ENCODE results near the gene PRMT3. TPM values are rescaled to one million over a fixed set of nuclear protein-coding genes. Genes with fewer than 3 reads are reported as not detected.

PRMT3 gene
- total and polyA plus RNA-seq, 2 of the 4 experiments (the other 2 are of a cell fraction), result 8.8 to 11.3 TPM

GRCh38 chr11:20450829-20451228 is 63.3 kb downstream of the PRMT3 start:
- H3K9me3 ChIP-seq (ENCODE audit: control insufficient read depth, insufficient read depth, low read length), result no peaks in the 10 kb centered on the region
- intact Hi-C loops (cut with micrococcal nuclease), result loop anchor here (10.0 kb wide), 1 partner anchor 144 kb away; the partner anchor contains the start of gene SLC6A5
- H3K4me1 ChIP-seq (ENCODE audit: control insufficient read depth, insufficient read depth, low read length), result no peaks in the 10 kb centered on the region
- no peak overlapping the region for H4K8ac ChIP-seq (ENCODE audit: low read depth in 2 of 2, low read length in 2 of 2)
- no peak overlapping the region for H3K4me2 ChIP-seq (ENCODE audit: low read depth, low read length)
- H3K4ac ChIP-seq (ENCODE audit: low read depth, low read length), result no peak overlapping the region
- TF ChIP-seq RAD21 (IDR thresholded peaks at IDR 0.05; ENCODE audit: low read length), result no peak
- no peak for TF ChIP-seq MXI1 (IDR thresholded peaks at IDR 0.05; ENCODE audit: borderline replicate concordance, low read depth, low read length)
- TF ChIP-seq POLR2A (IDR thresholded peaks at IDR 0.05; ENCODE audit: low read depth, low read length), result no peak
- TF ChIP-seq FOS (IDR thresholded peaks at IDR 0.05; ENCODE audit: low read depth, low read length), result no peak
- no peak for TF ChIP-seq RCOR1 (IDR thresholded peaks at IDR 0.05; ENCODE audit: insufficient replicate concordance, low read length)
- TF ChIP-seq RFX5 (IDR thresholded peaks at IDR 0.05; ENCODE audit: low read depth, low read length), result no peak
- TF ChIP-seq CTCF (conservative IDR thresholded peaks at IDR 0.05; ENCODE audit: low read depth, low read length), result no peak
- TF ChIP-seq NFE2L2 (IDR thresholded peaks at IDR 0.05; ENCODE audit: low read depth, low read length), result no peak
- TF ChIP-seq USF2 (IDR thresholded peaks at IDR 0.05; ENCODE audit: low read depth, low read length), result no peak
- no peak for TF ChIP-seq MAFK (IDR thresholded peaks at IDR 0.05; ENCODE audit: low read depth, low read length)
- no peak for TF ChIP-seq SMC3 (IDR thresholded peaks at IDR 0.05; ENCODE audit: low read depth, low read length)
- no peak for TF ChIP-seq BHLHE40 (IDR thresholded peaks at IDR 0.05; ENCODE audit: low read depth, low read length)
- TF ChIP-seq, protein P1, sequence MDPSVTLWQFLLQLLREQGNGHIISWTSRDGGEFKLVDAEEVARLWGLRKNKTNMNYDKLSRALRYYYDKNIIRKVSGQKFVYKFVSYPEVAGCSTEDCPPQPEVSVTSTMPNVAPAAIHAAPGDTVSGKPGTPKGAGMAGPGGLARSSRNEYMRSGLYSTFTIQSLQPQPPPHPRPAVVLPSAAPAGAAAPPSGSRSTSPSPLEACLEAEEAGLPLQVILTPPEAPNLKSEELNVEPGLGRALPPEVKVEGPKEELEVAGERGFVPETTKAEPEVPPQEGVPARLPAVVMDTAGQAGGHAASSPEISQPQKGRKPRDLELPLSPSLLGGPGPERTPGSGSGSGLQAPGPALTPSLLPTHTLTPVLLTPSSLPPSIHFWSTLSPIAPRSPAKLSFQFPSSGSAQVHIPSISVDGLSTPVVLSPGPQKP (IDR thresholded peaks at IDR 0.05; ENCODE audit: borderline replicate concordance, low read depth, low read length), result no peak
- TF ChIP-seq CEBPB (IDR thresholded peaks at IDR 0.05; ENCODE audit: low read depth, low read length), result no peak
- TF ChIP-seq MAZ (IDR thresholded peaks at IDR 0.05; ENCODE audit: borderline replicate concordance, low read depth, low read length), result no peak
- no peak for TF ChIP-seq CHD1 (IDR thresholded peaks at IDR 0.05; ENCODE audit: low read depth, low read length)
- H4K20me1 ChIP-seq (ENCODE audit: insufficient read depth, low read length), result no peaks in the 10 kb centered on the region
- H2BK20ac ChIP-seq (ENCODE audit: low read depth, low read length), result no peak overlapping the region
- H3K56ac ChIP-seq (ENCODE audit: extremely low read depth, insufficient read depth, low read length), result no peak overlapping the region
- ChIA-PET CTCF (no interaction called here), POLR2A (ENCODE audit: unreplicated experiment) (no interaction called here)
- H3K27me3 ChIP-seq (ENCODE audit: control insufficient read depth, insufficient read depth, low read length), result no peaks in the 10 kb centered on the region
- H3K9me1 ChIP-seq (ENCODE audit: insufficient read depth, low read length), result no peaks in the 10 kb centered on the region
- in situ Hi-C loops (cut with MboI; ENCODE audit: low sequenced_read_pairs), result no loop called here
- H3K36me3 ChIP-seq (ENCODE audit: control insufficient read depth, insufficient read depth, low read length), result no peaks in the 10 kb centered on the region
- no peak overlapping the region for H2AK9ac ChIP-seq (replicated peaks; ENCODE audit: low read depth, low read length, poor library complexity)
- H3K4me3 ChIP-seq (ENCODE audit: insufficient read depth, low read depth, low read length), result no peak overlapping the region
- H2AK5ac ChIP-seq (ENCODE audit: low read depth, low read length), result no peak overlapping the region
- no TSS peak for BruUV-seq (replicated peaks)
- no CpG with 5 or more reads among the region's 2 CpGs for WGBS, 2 experiments (ENCODE audit: extremely low coverage in 2 of 2, insufficient read length in 1 of 2)
- no peak overlapping the region for H3K27ac ChIP-seq (ENCODE audit: insufficient read depth, low read length)
- no peak overlapping the region for H4K91ac ChIP-seq (ENCODE audit: insufficient read depth, low read depth, low read length)
- dilution Hi-C loops (cut with HindIII; ENCODE audit: low sequenced_read_pairs, unreplicated experiment), result no loop called here
- no peak for ATAC-seq (ENCODE audit: low read depth)
- no peak overlapping the region for H2BK15ac ChIP-seq (ENCODE audit: low read depth, low read length)
- no peak overlapping the region for H3K14ac ChIP-seq (replicated peaks; ENCODE audit: low read depth, low read length)
- H2AFZ ChIP-seq (replicated peaks; ENCODE audit: low read length, poor library complexity), result no peak overlapping the region
- H2BK120ac ChIP-seq (ENCODE audit: low read depth, low read length), result no peak overlapping the region
- no peaks in the 10 kb centered on the region for H3K79me1 ChIP-seq (ENCODE audit: low read depth in 1 of 2, low read length in 2 of 2)
- H3K9ac ChIP-seq (ENCODE audit: low read depth, low read length), result no peak overlapping the region
- H3K23ac ChIP-seq (ENCODE audit: low read depth, low read length), result no peak overlapping the region
- no peak overlapping the region for H4K5ac ChIP-seq (ENCODE audit: low read depth, low read length)
- H2BK5ac ChIP-seq (ENCODE audit: low read depth, low read length, poor library complexity, severe bottlenecking), result no peak overlapping the region
- H3K18ac ChIP-seq (ENCODE audit: low read depth, low read length), result no peak overlapping the region
- no peak for DNase-seq
